Measurements from ENCODE around the gene CRYBG2.
A peak's percentile ranks its signal among the peaks of the same experiment; 100 is the strongest.
"Not testable (repeated sequence)": the region's sequence is repeated elsewhere in the genome, so short reads cannot be mapped to it uniquely, and the experiment has no call there.

Gene CRYBG2

GRCh38 chr1:26353976-26354820 is at the start of gene CRYBG2:
Gene CRYBG2, minus strand, starts transcription at chr1:26354130. Its CDS starts 7,473 bp downstream, at chr1:26346657.
- DNase-seq (ENCODE audit: low read depth): no peak

GRCh38 chr1:26403656-26404055 is 49.7 kb upstream of the CRYBG2 start:
- DNase-seq (ENCODE audit: low read depth): no peak

- DNase-seq (ENCODE audit: low read depth): no peak
Observed at GRCh38 chr1:26401891-26402290, 48.0 kb upstream of the CRYBG2 start.

- DNase-seq (ENCODE audit: low read depth): no peak
Observed at GRCh38 chr1:26399034-26399433, 45.1 kb upstream of the CRYBG2 start.

- no peak for DNase-seq (ENCODE audit: low read depth)
Observed at GRCh38 chr1:26395754-26396153, 41.8 kb upstream of the CRYBG2 start.

GRCh38 chr1:26391450-26391849 is 37.5 kb upstream of the CRYBG2 start:
- peak; percentile 51 for DNase-seq (ENCODE audit: low read depth)

GRCh38 chr1:26389604-26390247 is 35.8 kb upstream of the CRYBG2 start:
- no peak for DNase-seq (ENCODE audit: low read depth)

- no peak for DNase-seq (ENCODE audit: low read depth)
Observed at GRCh38 chr1:26388791-26389445, 35.0 kb upstream of the CRYBG2 start.

GRCh38 chr1:26387447-26387846 is 33.5 kb upstream of the CRYBG2 start:
- DNase-seq (ENCODE audit: low read depth): no peak

- DNase-seq (ENCODE audit: low read depth): not testable (repeated sequence)
Observed at GRCh38 chr1:26385063-26385462, 31.1 kb upstream of the CRYBG2 start.

GRCh38 chr1:26384076-26384475 is 30.1 kb upstream of the CRYBG2 start:
- no peak for DNase-seq (ENCODE audit: low read depth)

GRCh38 chr1:26378879-26379251 is 24.9 kb upstream of the CRYBG2 start:
- DNase-seq (ENCODE audit: low read depth): no peak

GRCh38 chr1:26378088-26378878 is 24.4 kb upstream of the CRYBG2 start:
- DNase-seq (ENCODE audit: low read depth): peak; percentile 98

GRCh38 chr1:26376050-26376449 is 22.1 kb upstream of the CRYBG2 start:
- no peak for DNase-seq (ENCODE audit: low read depth)

GRCh38 chr1:26375081-26375480 is 21.2 kb upstream of the CRYBG2 start:
- DNase-seq (ENCODE audit: low read depth): no peak

GRCh38 chr1:26374361-26374760 is 20.4 kb upstream of the CRYBG2 start:
- not testable (repeated sequence) for DNase-seq (ENCODE audit: low read depth)

GRCh38 chr1:26373789-26374188 is 19.9 kb upstream of the CRYBG2 start:
- DNase-seq (ENCODE audit: low read depth): no peak

GRCh38 chr1:26373281-26373680 is 19.4 kb upstream of the CRYBG2 start:
- DNase-seq (ENCODE audit: low read depth): no peak

GRCh38 chr1:26372611-26373010 is 18.7 kb upstream of the CRYBG2 start, which contains the start of gene ZNF683:
Gene ZNF683, minus strand, starts transcription at chr1:26372750. Its CDS starts 4,179 bp downstream, at chr1:26368571.
- DNase-seq (ENCODE audit: low read depth): not testable (repeated sequence)

GRCh38 chr1:26372039-26372438 is 18.1 kb upstream of the CRYBG2 start:
- DNase-seq (ENCODE audit: low read depth): no peak

- DNase-seq (ENCODE audit: low read depth): no peak
Observed at GRCh38 chr1:26370591-26371382, 16.9 kb upstream of the CRYBG2 start.
